HG03135 (cell line): Measurements from ENCODE around the gene FBN2.
A peak's percentile ranks its signal among the peaks of the same experiment; 100 is the strongest.
"Not testable (repeated sequence)": the region's sequence is repeated elsewhere in the genome, so short reads cannot be mapped to it uniquely, and the experiment has no call there.

Experiments used
- ATAC-seq: cut with Tn5 transposase; IDR thresholded peaks from one replicate; pipeline ENCODE4 v1.9.1; 2021; ENCODE audit warnings: mild to moderate bottlenecking, moderate library complexity; ENCODE audit not compliant: unreplicated experiment

The FBN2 gene

GRCh38 chr5:128432913-128433440 is 105.1 kb downstream of the FBN2 start:
- no peak for ATAC-seq

DNA sequence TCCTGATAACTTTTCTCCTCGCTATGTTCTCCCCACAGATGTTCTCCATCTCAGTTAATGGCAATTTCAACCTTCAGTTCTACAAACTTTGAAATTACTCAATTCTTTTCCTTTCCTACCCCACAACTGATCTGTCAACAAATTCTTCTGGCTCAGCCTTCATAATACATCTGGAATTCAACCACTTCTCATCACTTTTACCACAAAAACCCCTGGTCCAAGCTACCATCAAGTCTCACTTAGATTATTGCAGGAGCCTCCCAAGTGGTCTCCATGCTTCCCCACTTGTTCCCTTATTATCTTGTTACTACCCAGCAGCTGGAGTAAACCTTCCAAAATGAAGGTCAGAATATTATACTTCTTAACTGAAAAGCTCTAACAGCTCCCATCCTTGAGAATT is 110.1 kb downstream of the FBN2 start:
- no peak for ATAC-seq

DNA sequence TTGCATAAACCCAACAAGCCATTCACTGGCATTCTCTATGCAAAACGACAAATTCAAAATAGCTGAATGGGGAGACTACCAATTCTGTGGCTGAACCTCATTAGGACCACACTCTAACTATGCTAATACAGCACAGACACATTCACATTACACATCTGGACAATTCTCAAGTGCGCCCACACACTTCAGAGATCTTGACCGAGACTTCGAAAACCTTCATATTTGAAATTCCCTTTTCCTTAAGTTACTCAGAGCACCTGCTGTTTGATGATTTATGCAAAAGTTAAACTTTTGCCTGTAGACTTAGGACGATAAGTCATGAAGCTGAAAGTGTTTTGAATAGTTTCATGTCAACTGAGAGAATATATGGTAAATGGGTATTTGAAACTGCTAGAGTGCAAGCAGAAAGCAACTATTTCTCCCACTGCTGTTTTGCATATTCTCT is 111.9 kb downstream of the FBN2 start:
- ATAC-seq: peak; percentile 81

- ATAC-seq: no peak
Observed at GRCh38 chr5:128424646-128425045, 113.4 kb downstream of the FBN2 start.

GRCh38 chr5:128422612-128423011 is 115.4 kb downstream of the FBN2 start:
- no peak for ATAC-seq

DNA sequence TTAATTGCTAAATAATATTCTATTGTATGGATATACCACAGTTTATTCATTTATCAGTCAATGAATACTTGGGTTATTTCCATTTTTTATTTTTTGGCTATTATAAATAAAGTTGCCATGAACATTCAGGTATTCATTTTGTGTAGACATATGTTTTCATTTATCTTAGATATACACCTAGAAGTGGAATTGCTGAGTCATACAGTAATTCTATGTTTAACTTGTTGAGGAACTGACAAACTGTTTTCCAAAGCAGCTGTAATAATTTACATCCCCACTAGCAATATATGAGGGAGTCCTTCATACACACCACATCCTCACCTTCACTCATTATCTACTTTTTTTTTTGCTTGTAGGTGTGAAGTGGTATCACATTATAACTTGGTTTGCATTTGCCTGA is 123.6 kb downstream of the FBN2 start:
- no peak for ATAC-seq

DNA sequence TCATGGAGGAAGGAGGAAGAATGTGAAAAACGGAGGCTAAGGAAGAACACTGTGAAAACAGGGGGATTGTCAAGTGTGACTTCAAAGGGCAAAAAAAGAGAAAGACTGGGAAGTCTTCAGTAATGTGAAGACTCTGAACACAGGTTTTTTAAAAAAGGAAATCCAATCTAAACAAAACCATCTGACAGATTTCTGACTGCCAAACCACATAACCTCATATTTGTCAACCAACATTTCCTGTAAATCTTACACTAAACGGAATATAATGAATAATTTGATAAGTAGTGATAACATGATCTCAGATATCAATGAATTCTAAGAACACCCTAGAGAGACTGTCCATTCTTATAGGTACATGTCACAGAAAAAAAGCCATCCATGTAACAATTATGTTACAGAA is 124.7 kb downstream of the FBN2 start:
- ATAC-seq: no peak

- ATAC-seq: no peak
Observed at GRCh38 chr5:128412145-128412930, 125.7 kb downstream of the FBN2 start.

GRCh38 chr5:128409166-128409800 is 128.8 kb downstream of the FBN2 start:
- ATAC-seq: no peak

DNA sequence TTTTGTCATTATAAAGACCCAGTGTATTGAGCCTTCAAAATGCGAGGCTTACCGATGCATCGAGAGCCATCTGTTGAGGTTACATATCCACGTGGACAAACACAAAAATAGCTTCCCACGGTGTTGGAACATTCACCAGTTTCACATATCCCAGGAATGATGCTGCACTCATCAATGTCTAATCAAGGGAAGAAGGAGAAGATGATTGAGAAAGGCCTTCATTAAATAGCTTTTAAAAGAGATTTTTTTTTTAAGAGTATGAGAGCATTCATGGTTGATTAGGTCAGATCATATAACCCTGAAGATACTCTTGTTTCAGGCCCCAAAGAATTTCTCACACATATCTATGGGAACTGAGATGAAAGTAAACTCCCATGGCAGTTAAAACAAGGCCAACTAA is 129.4 kb downstream of the FBN2 start:
- no peak for ATAC-seq

DNA sequence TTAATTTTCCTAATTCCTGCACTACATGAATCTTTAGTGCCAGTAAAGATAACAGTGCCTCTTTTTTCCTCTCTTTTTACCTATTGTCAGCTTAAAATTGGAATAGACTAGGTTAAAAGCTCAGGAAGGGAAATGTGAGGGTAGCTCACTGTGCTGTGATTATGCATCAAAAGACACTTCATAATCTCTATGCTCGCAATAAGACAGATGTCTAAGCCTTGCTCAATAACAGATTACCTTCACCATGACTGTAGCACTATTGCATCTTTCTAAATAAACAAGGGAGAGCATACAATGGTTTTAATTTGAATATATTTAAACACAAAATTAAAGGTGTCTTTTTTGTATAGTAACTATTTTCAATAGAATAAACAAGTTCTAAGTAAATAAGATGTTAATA is 130.1 kb downstream of the FBN2 start:
- ATAC-seq: no peak

DNA sequence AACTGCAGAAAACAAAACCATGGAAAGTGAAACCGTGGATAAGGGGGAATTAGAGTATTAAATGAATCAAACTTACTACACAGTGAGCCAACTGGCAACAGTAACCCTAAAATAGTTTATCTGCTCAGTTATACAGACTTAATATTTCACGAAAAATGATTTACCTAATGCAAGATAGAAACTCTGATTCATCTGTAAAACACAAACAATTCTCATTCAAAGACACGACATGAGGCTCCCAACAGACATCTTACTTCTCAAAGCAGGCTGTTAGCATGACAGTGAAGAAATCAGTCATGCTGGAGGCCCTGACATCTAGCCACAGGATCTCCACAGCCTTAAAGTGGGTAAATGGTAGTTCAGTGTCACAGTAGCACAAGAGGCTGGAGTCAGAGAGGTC is 131.2 kb downstream of the FBN2 start:
- no peak for ATAC-seq

- ATAC-seq: no peak
Observed at GRCh38 chr5:128405159-128405558, 132.9 kb downstream of the FBN2 start.

DNA sequence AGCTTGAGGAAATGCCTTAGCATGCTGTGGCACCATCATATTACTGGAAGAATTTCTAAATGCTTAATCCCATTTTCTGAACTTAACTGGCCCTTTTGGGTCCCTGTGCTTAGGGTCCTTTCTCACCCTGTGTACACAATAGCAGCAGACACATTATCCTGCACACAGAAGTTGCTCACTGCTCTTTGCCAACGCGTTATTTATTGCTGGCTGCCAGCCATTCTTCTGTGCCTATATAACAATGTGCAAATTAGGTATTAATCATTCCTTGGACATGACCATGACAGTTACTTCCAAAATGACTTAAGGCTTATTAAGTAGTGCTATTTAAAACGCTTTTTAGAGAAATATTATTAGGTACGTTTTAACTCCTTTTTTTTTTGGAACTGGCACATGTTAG is 134.7 kb downstream of the FBN2 start:
- no peak for ATAC-seq

DNA sequence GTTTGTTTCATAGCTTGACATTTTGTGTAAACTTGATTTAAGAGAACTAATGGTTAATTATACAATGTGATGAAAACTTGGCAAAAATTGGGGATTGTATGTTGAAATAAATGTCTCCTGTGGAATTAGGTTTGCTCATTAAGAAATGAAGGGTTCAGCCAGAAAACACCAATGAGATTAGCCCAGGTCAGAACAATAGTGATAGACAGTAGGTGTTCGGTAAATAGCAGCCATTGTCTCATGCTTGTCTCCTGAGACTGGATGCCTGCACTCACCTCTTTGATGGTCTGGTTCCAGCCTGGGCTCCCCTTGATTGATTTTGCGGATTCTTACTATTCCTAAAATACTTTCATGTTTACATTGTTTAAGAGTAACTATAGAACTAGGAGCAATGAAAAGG is 135.5 kb downstream of the FBN2 start:
- ATAC-seq: no peak

- not testable (repeated sequence) for ATAC-seq
Observed at GRCh38 chr5:128400766-128401165, 137.3 kb downstream of the FBN2 start.

DNA sequence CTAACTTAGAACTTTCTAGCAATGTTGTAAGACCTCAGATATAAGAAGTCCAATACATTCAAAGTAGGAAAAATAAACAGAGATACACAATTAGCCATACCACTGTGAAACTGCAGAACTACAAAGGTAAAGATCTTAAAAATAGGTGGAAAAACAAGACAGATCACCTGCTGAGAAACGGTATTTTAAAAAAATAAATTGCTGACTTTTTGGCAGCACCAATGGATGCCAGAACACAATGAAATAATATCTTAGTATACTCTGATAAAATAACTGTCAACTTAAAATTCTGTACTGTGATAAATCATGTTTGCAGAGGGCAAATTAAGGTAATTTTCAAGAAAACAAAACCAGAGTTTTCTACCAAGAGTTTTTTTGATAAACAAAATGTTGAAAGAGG is 138.9 kb downstream of the FBN2 start:
- no peak for ATAC-seq

DNA sequence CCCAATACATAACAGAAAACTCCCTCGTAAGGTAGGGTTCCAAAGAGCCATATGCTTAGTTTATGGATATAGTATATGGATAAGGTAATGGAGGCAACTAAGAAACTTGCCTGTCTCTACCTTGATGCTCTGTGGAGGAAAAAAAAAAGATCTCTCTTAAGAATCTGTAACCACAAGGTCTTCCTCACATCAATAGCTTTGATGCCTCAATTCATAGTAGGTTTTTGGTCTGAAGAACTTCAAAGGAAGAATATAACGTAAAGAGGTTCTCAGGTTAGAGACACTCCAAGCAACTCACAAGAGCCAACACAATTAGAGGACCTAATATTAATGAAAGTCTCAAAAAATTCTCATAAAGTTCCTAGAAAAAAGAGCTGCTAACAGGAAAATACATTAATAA is 140.2 kb downstream of the FBN2 start:
- no peak for ATAC-seq

DNA sequence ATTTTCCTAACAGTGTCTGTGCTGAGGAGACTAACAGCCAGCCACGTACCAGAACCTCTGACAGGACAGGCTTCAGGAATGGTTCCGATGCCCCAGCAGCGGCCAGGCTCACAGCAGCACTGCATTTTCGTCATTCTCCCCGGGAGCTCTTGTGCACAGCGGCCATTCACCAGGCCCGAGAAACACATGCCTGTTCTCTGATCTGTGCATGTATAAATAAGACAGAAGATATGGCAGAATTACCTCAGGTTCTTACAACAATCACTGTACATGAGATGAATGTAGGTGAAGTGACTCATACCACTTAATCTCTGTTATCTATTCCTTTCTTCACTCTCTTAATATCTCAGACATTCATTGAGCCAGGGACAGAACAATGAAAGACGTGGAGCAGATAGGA is 143.0 kb downstream of the FBN2 start:
- ATAC-seq: no peak

- ATAC-seq: no peak
Observed at GRCh38 chr5:128384068-128384467, 154.0 kb downstream of the FBN2 start.

DNA sequence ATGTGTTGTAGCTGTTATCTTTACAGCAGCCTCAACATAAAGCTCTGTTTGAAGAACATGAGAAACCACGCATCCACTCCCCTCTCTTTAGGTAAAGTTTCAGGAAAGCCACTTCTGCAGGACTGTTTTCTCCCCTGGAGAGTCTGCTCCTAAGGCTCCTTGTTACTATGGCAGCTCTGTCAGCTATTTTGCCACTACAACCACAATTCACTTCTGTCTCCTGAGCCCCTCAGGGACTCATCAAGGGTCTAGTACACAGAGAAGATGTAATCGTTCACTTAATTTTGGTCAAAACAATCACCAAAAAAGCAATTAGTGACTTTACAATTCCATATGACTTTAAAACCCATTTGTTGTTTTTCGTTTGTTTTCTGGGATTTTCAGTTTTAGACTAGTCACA is 157.7 kb downstream of the FBN2 start:
- no peak for ATAC-seq

GRCh38 chr5:128378632-128379031 is 159.4 kb downstream of the FBN2 start:
- no peak for ATAC-seq
